ENCODE results near the gene NRXN3. TPM values are rescaled to one million over a fixed set of nuclear protein-coding genes. Genes with fewer than 3 reads are reported as not detected.

The NRXN3 gene
- total RNA-seq, 2 experiments from 2014 or later = not detected

DNA sequence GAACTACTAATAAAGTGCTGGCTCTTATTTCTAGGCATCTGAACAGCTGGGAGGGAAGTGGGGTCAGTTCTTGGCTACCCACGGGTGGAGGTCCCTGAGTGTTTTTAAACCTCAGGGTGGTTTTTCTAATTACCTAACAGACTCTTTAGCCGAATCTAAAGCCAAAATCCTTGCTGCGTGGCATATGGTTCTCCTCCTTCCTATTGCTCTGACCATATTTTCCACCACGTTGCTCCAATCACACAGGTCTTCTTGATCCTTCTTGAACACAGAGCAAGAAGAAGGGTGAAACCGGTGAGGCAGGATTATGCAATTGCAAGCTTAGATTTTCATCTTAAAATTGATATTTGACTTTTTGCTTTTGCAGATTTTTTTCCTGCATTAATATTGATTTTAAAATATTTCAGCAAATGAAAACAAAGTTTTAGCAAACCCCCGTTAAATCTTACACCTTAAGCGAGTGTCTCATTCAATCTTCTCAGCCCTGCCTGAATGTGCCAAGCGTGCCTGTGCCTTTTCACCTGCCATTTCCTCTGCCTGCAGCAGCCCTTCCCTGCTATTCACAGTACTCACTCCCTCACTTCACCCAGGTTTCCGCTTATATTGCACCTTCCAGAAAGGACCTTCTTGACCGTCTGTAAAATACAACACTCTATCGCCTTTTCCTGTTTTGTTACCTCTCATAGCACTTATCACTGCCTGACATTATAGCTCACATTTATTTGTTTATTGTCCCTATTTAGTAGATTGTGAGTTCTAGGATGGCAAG, 1535.1 kb downstream of the NRXN3 start:
- no peak for TF ChIP-seq EZH2phosphoT487 (IDR thresholded peaks at IDR 0.05; ENCODE audit: borderline replicate concordance, low read depth, low read length)
- TF ChIP-seq, protein P1, sequence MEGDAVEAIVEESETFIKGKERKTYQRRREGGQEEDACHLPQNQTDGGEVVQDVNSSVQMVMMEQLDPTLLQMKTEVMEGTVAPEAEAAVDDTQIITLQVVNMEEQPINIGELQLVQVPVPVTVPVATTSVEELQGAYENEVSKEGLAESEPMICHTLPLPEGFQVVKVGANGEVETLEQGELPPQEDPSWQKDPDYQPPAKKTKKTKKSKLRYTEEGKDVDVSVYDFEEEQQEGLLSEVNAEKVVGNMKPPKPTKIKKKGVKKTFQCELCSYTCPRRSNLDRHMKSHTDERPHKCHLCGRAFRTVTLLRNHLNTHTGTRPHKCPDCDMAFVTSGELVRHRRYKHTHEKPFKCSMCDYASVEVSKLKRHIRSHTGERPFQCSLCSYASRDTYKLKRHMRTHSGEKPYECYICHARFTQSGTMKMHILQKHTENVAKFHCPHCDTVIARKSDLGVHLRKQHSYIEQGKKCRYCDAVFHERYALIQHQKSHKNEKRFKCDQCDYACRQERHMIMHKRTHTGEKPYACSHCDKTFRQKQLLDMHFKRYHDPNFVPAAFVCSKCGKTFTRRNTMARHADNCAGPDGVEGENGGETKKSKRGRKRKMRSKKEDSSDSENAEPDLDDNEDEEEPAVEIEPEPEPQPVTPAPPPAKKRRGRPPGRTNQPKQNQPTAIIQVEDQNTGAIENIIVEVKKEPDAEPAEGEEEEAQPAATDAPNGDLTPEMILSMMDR (conservative IDR thresholded peaks at IDR 0.05; ENCODE audit: low read length) = no peak
- Histone ChIP-seq H3K9me2 (ENCODE audit: insufficient read depth, low read length) (no peaks in the 10 kb centered on the region), H3K79me2 (ENCODE audit: insufficient read depth, low read depth, low read length) (no peaks in the 10 kb centered on the region), H3K4me2 (ENCODE audit: low read length) (no peak overlapping the region), H3K4me3 (ENCODE audit: low read depth, low read length, poor library complexity, severe bottlenecking) (no peak overlapping the region), H3K9me3 (ENCODE audit: low read length) (no peaks in the 10 kb centered on the region), H3K4me1 (ENCODE audit: insufficient read depth, low read length, poor library complexity, severe bottlenecking) (no peaks in the 10 kb centered on the region), H3K36me3 (ENCODE audit: insufficient read depth, low read length) (no peaks in the 10 kb centered on the region), H3K27ac (ENCODE audit: low read depth, low read length, poor library complexity, severe bottlenecking) (no peak overlapping the region), H4K20me1 (ENCODE audit: insufficient read depth, low read length) (no peaks in the 10 kb centered on the region), H2AFZ (ENCODE audit: low read length) (no peak overlapping the region)
- BruUV-seq (replicated peaks) = no TSS peak
- no peak for DNase-seq (ENCODE audit: low spot score)
- CTCF ChIA-PET (ENCODE audit: unreplicated experiment) = no interaction called here
- intact Hi-C loops (cut with micrococcal nuclease; ENCODE audit: unreplicated experiment) = no loop called here
- POLR2A ChIA-PET = interaction anchor here (0.5 to 1.6 kb wide), 2 partner anchors 13 to 79 kb away, joined by 3 to 4 read pairs; no protein-coding TSS in a partner anchor

DNA sequence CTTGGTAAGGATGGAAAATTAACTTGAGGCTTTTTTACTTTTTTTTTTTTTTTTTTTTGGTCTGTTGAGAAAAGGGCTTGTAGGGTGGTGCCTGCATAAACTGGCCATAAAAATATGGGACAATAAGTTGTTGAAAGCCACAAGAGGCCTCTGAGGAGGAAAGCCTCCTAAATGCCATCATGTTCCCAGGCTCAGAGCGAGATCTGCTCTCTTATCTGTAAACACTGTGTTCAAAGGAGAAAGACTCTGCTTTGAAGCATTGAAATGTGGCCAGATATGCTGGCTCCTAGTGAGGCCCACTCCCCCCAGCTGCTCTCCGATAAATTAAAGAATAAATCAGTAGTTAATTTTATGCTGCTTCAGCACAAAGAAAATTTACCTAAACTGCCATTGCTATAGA, 1536.2 kb downstream of the NRXN3 start:
- DNase-seq (ENCODE audit: low spot score) = no peak
- no peak for TF ChIP-seq EZH2phosphoT487 (IDR thresholded peaks at IDR 0.05; ENCODE audit: borderline replicate concordance, low read depth, low read length)
- TF ChIP-seq, protein P1 (conservative IDR thresholded peaks at IDR 0.05; ENCODE audit: low read length) = no peak
- ChIA-PET CTCF (ENCODE audit: unreplicated experiment) (no interaction called here), POLR2A (no interaction called here)
- H3K9me2 ChIP-seq (ENCODE audit: insufficient read depth, low read length) = no peaks in the 10 kb centered on the region
- H3K36me3 ChIP-seq (ENCODE audit: insufficient read depth, low read length) = no peaks in the 10 kb centered on the region
- H3K4me1 ChIP-seq (ENCODE audit: insufficient read depth, low read length, poor library complexity, severe bottlenecking) = no peaks in the 10 kb centered on the region
- H3K27ac ChIP-seq (ENCODE audit: low read depth, low read length, poor library complexity, severe bottlenecking) = no peak overlapping the region
- H3K9me3 ChIP-seq (ENCODE audit: low read length) = no peaks in the 10 kb centered on the region
- no peak overlapping the region for H3K4me3 ChIP-seq (ENCODE audit: low read depth, low read length, poor library complexity, severe bottlenecking)
- no peak overlapping the region for H2AFZ ChIP-seq (ENCODE audit: low read length)
- H3K79me2 ChIP-seq (ENCODE audit: insufficient read depth, low read depth, low read length) = no peaks in the 10 kb centered on the region
- BruUV-seq (replicated peaks) = no TSS peak
- no peak overlapping the region for H3K4me2 ChIP-seq (ENCODE audit: low read length)
- H4K20me1 ChIP-seq (ENCODE audit: insufficient read depth, low read length) = no peaks in the 10 kb centered on the region
- intact Hi-C loops (cut with micrococcal nuclease; ENCODE audit: unreplicated experiment) = no loop called here
